ENCODE measurements around the gene WDR27. TPM values are rescaled to one million over a fixed set of nuclear protein-coding genes. Genes with fewer than 3 reads are reported as not detected.

The WDR27 gene
- total RNA-seq, 1 donor from 2014 or later = 59.0 TPM

DNA sequence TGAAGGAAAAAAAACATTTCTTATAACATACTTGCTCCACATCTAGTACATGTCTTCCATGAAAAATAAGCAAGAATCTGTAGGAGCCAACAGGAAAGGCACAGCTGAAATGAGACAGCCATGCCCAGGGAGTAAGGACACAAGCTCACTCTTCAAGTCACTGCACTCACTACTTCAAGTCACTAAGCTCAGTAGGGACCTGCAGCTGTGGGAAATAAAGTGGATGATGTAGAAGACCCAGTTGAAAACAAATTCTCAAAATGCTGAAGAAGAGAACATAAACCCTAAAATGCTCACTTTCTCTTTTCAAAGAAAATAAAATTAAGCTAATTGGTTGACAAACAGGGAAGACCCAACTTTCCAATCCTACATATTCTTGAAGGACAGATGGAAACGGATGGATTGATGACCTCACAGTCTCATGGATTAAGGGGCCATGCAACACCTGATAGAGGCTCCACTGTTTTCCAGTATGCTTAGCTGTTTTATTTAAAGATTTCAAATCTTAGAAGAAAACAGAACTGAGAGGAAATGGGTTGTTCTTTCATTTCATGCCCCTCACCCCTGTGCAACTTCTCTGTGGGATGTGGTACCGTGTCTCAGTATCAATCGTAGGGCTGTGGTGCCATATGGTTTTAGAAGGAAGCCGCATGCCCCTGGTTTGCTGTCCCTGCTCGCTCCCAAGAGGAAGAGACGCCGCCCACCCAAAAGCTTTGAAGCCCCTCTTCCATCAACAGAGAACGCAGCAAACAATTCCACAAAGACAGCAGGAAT, 133.3 kb downstream of the WDR27 start:
- no peak for DNase-seq (ENCODE audit: low spot score)
- Mint-ChIP-seq H3K27me3 (ENCODE audit: unreplicated experiment) (peaks cover 5% of the 10 kb centered on the region), H3K36me3 (ENCODE audit: low read depth, unreplicated experiment) (no peaks in the 10 kb centered on the region), H3K4me1 (ENCODE audit: unreplicated experiment) (no peaks in the 10 kb centered on the region), H3K9me3 (ENCODE audit: unreplicated experiment) (no peaks in the 10 kb centered on the region), H3K27ac (ENCODE audit: unreplicated experiment) (no peak overlapping the region), H3K4me3 (ENCODE audit: unreplicated experiment) (no peak overlapping the region)
- TF ChIP-seq, protein P1, sequence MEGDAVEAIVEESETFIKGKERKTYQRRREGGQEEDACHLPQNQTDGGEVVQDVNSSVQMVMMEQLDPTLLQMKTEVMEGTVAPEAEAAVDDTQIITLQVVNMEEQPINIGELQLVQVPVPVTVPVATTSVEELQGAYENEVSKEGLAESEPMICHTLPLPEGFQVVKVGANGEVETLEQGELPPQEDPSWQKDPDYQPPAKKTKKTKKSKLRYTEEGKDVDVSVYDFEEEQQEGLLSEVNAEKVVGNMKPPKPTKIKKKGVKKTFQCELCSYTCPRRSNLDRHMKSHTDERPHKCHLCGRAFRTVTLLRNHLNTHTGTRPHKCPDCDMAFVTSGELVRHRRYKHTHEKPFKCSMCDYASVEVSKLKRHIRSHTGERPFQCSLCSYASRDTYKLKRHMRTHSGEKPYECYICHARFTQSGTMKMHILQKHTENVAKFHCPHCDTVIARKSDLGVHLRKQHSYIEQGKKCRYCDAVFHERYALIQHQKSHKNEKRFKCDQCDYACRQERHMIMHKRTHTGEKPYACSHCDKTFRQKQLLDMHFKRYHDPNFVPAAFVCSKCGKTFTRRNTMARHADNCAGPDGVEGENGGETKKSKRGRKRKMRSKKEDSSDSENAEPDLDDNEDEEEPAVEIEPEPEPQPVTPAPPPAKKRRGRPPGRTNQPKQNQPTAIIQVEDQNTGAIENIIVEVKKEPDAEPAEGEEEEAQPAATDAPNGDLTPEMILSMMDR (IDR thresholded peaks at IDR 0.05; ENCODE audit: unreplicated experiment) = no peak

DNA sequence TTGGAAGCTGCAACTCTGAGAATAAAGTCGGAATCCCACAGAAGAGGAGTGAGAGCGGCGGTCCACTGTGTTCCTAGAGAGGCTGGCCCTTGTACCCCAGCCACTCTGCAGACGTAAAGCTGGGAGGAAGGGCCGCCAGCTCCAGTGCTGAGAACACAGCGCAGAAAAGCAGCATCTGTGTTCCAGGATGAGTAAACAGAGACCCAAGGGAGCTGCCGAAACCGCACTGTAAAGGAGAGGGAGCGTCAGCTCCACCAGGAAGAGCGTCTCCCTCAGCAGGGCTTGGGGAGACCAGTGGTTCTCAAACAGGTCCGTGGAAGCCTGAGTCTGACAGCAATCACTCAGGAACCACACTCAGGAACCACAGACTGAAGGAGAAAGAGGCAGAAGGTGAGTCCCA, 134.0 kb downstream of the WDR27 start:
- no peaks in the 10 kb centered on the region for H3K4me1 Mint-ChIP-seq (ENCODE audit: unreplicated experiment)
- no peak overlapping the region for H3K27ac Mint-ChIP-seq (ENCODE audit: unreplicated experiment)
- no peaks in the 10 kb centered on the region for H3K9me3 Mint-ChIP-seq (ENCODE audit: unreplicated experiment)
- H3K36me3 Mint-ChIP-seq (ENCODE audit: low read depth, unreplicated experiment) = peaks cover under 1% of the 10 kb centered on the region
- TF ChIP-seq, protein P1 (IDR thresholded peaks at IDR 0.05; ENCODE audit: unreplicated experiment) = no peak
- DNase-seq (ENCODE audit: low spot score) = no peak
- H3K4me3 Mint-ChIP-seq (ENCODE audit: unreplicated experiment) = no peak overlapping the region
- peaks cover 5% of the 10 kb centered on the region for H3K27me3 Mint-ChIP-seq (ENCODE audit: unreplicated experiment)

DNA sequence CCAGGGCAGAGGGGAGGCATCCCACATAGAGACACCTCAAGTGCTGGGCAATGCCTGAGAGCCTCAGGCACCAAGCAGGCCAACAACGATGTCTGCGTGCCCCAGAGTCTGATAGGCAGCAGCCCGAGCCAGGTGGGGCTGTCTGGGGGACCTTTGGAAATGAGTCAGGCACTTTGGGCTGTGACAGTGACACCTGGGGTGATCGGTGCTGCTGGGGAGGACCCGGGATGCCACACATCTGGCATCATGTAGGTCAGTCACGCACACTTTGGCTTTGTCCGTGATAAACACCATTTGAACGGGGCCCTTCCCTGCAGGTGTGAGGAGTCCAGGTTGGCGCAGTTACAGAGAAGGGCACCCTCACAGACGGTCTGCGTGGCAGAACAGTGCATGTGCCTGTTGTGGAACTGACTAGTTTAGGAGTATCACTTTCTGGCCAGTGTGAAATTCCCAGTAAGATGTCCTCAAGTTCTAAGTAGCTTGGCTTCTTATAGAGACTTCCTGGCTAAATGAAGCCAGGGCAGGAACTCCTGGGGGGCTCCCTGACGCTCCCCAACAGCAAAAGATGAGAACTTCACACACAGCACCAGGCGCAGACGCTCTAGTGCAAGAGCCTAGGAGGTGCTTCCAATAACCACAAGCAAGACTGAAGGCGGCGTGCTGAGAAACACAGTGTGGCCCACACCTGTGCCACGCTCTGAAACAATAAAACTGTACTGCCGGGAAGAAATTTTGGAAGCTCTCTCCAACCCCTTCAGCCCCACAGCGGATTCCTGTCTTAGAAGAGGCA, 134.7 kb downstream of the WDR27 start:
- no peak for DNase-seq (ENCODE audit: low spot score)
- Mint-ChIP-seq H3K27me3 (ENCODE audit: unreplicated experiment) (peaks cover 5% of the 10 kb centered on the region), H3K4me1 (ENCODE audit: unreplicated experiment) (no peaks in the 10 kb centered on the region), H3K36me3 (ENCODE audit: low read depth, unreplicated experiment) (peaks cover 7% of the 10 kb centered on the region), H3K27ac (ENCODE audit: unreplicated experiment) (no peak overlapping the region), H3K9me3 (ENCODE audit: unreplicated experiment) (no peaks in the 10 kb centered on the region), H3K4me3 (ENCODE audit: unreplicated experiment) (no peak overlapping the region)
- TF ChIP-seq, protein P1 (IDR thresholded peaks at IDR 0.05; ENCODE audit: unreplicated experiment) = no peak

DNA sequence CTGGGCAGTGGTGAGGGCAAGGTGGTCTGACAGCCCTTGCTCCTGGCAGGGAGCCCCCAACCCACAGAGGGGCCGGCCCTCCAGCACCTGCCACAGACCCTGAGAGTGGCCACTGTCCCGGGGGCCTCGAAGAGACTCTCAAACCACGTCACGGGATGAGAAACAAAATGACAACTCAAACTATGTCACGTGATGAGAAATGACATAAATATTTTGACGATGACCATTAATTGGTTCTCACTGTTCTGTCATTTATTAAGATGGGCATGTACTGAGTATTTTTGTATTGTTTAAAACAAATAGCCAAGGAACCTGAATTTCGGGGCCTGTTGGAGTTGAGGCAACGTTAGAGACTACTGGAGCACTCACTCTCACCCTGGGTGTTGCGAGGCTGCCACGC, 135.5 kb downstream of the WDR27 start:
- Mint-ChIP-seq H3K27me3 (ENCODE audit: unreplicated experiment) (peaks cover 5% of the 10 kb centered on the region), H3K4me1 (ENCODE audit: unreplicated experiment) (no peaks in the 10 kb centered on the region), H3K4me3 (ENCODE audit: unreplicated experiment) (no peak overlapping the region), H3K36me3 (ENCODE audit: low read depth, unreplicated experiment) (peaks cover 8% of the 10 kb centered on the region), H3K9me3 (ENCODE audit: unreplicated experiment) (no peaks in the 10 kb centered on the region), H3K27ac (ENCODE audit: unreplicated experiment) (no peak overlapping the region)
- TF ChIP-seq, protein P1 (IDR thresholded peaks at IDR 0.05; ENCODE audit: unreplicated experiment) = no peak
- no peak for DNase-seq (ENCODE audit: low spot score)
